Esophagus squamous epithelium (tissue), 4 donors: ENCODE measurements around the gene ACAA2.

Experiments used
- CTCF ChIP-seq, 6 experiments: fragments of 450-650 bp in 4 of 6; fragments of 200-600 bp in 2 of 6; sonication (generic) in 2 of 6; IDR thresholded peaks; one replicate each; pipeline ENCODE4 v1.5.1; 2016 to 2019; ENCODE audit warnings: antibody characterized with exemption in 6 of 6, mild to moderate bottlenecking in 4 of 6, moderate library complexity in 4 of 6
- POLR2A ChIP-seq, 4 donors: fragments of 450-650 bp; IDR thresholded peaks; one replicate each; pipeline ENCODE4 v1.6.1; 2017; ENCODE audit warnings: antibody characterized with exemption in 4 of 4, mild to moderate bottlenecking in 4 of 4, moderate library complexity in 3 of 4

GRCh38 chr18:49814147-49814499 is 790 bp upstream of the ACAA2 start:
- no peak for TF ChIP-seq CTCF (IDR thresholded peaks at IDR 0.05)
- no peak for TF ChIP-seq POLR2A (IDR thresholded peaks at IDR 0.05)
